DMS 273 treated with DMSO at 0.1 percent for 48 hours (cell line): ENCODE results near the gene GFOD1.
"Not testable (repeated sequence)": the region's sequence is repeated elsewhere in the genome, so short reads cannot be mapped to it uniquely, and the experiment has no call there.

Source experiments
- DNase-seq: peaks from one replicate; lab custom pipeline; 2025; lab: John Stamatoyannopoulos, UW

Gene GFOD1

GRCh38 chr6:13404228-13404891 is 83.0 kb downstream of the GFOD1 start:
- no peak for DNase-seq

- DNase-seq: no peak
These were observed 84.7 kb downstream of the GFOD1 start for GRCh38 chr6:13402711-13403110.

- DNase-seq: no peak
These were observed 86.6 kb downstream of the GFOD1 start for GRCh38 chr6:13400772-13401171.

- DNase-seq: no peak
These were observed 88.9 kb downstream of the GFOD1 start for GRCh38 chr6:13398421-13398994.

- no peak for DNase-seq
These were observed 89.4 kb downstream of the GFOD1 start for GRCh38 chr6:13398069-13398381.

- DNase-seq: no peak
These were observed 89.9 kb downstream of the GFOD1 start for GRCh38 chr6:13397359-13398068.

- no peak for DNase-seq
These were observed 91.1 kb downstream of the GFOD1 start for GRCh38 chr6:13396241-13396792.

GRCh38 chr6:13395272-13396237 is 91.8 kb downstream of the GFOD1 start:
- no peak for DNase-seq

GRCh38 chr6:13392462-13392861 is 94.9 kb downstream of the GFOD1 start:
- no peak for DNase-seq

- no peak for DNase-seq
These were observed 95.9 kb downstream of the GFOD1 start for GRCh38 chr6:13391537-13391936.

- DNase-seq: no peak
These were observed 96.7 kb downstream of the GFOD1 start for GRCh38 chr6:13390658-13391057.

GRCh38 chr6:13389237-13389636 is 98.2 kb downstream of the GFOD1 start:
- DNase-seq: not testable (repeated sequence)

GRCh38 chr6:13388769-13389168 is 98.6 kb downstream of the GFOD1 start:
- DNase-seq: not testable (repeated sequence)

GRCh38 chr6:13384966-13385365 is 102.4 kb downstream of the GFOD1 start:
- DNase-seq: no peak

- no peak for DNase-seq
These were observed 102.9 kb downstream of the GFOD1 start for GRCh38 chr6:13384506-13384905.

- DNase-seq: no peak
These were observed 103.9 kb downstream of the GFOD1 start for GRCh38 chr6:13383328-13384163.

- DNase-seq: no peak
These were observed 106.6 kb downstream of the GFOD1 start for GRCh38 chr6:13380761-13381160.

GRCh38 chr6:13378669-13379590 is 108.5 kb downstream of the GFOD1 start:
- no peak for DNase-seq

GRCh38 chr6:13377054-13377758 is 110.2 kb downstream of the GFOD1 start:
- no peak for DNase-seq
